ENCODE measurements around the gene ENTPD2. TPM values are rescaled to one million over a fixed set of nuclear protein-coding genes. Genes with fewer than 3 reads are reported as not detected.

Gene ENTPD2
- total RNA-seq, 1 experiment from 2014 or later: 32.5 TPM

- H3K4me3 ChIP-seq (replicated peaks in 1 of 2; ENCODE audit: low read depth in 1 of 2, low read length in 2 of 2): no peak within 1 kb of the TSS
- no peak for DNase-seq (ENCODE audit: low read depth, low spot score)
- no peak within 1 kb of the TSS for H3K4me2 ChIP-seq (ENCODE audit: low read length)
- no peak within 1 kb of the TSS for H3K9ac ChIP-seq (ENCODE audit: low read length)
- POLR2A ChIA-PET: no interaction called here
- no peaks in the 10 kb centered on the region for H3K36me3 ChIP-seq (ENCODE audit: control insufficient read depth in 1 of 2, insufficient read depth in 2 of 2, low read length in 2 of 2)
- no peak for ATAC-seq
- H3K9me3 ChIP-seq (ENCODE audit: control insufficient read depth in 1 of 2, insufficient read depth in 1 of 2, low read depth in 1 of 2, low read length in 2 of 2): no peaks in the 10 kb centered on the region
- H3K4me1 ChIP-seq (ENCODE audit: control insufficient read depth in 1 of 2, insufficient read depth in 2 of 2, low read length in 2 of 2): peaks cover 19 to 41% of the 10 kb centered on the region in 2 experiments
- no peaks in the 10 kb centered on the region for H4K20me1 ChIP-seq (ENCODE audit: insufficient read depth)
- no peaks in the 10 kb centered on the region for H3K9me2 ChIP-seq (ENCODE audit: insufficient read depth)
- CTCF ChIA-PET: interaction anchor here (0.8 kb wide), 2 partner anchors 84 to 190 kb away, joined by 3 to 4 read pairs; partner anchors contain the start of gene AJM1
- H3K79me2 ChIP-seq (ENCODE audit: insufficient read depth, low read length): peaks cover 6% of the 10 kb centered on the region; the same call in 1 of the 2 replicates
- RAD21 ChIA-PET (ENCODE audit: low non-redundant PET in 1 of 2, low total read pairs in 2 of 2, uncharacterized antibody in 2 of 2, unreplicated experiment in 2 of 2): interaction anchor here in 1 of 2 experiments (0.7 kb wide), 1 partner anchor 15 kb away, joined by 5 read pairs; no protein-coding TSS in a partner anchor
- no peak within 1 kb of the TSS for H2AFZ ChIP-seq (ENCODE audit: low read depth, low read length, poor library complexity, severe bottlenecking)
- intact Hi-C loops (cut with micrococcal nuclease): no loop called here
- H3K27ac ChIP-seq (ENCODE audit: low read depth, low read length): no peak within 1 kb of the TSS
- no peak for TF ChIP-seq CTCF (IDR thresholded peaks at IDR 0.05 in 2 of 3, conservative IDR thresholded peaks at IDR 0.05 in 1 of 3; ENCODE audit: borderline replicate concordance in 1 of 3, insufficient read depth in 1 of 3, low read depth in 2 of 3, low read length in 2 of 3)
- no peak for TF ChIP-seq SRF (IDR thresholded peaks at IDR 0.05; ENCODE audit: low read depth)
- no peak for TF ChIP-seq EGR1 (IDR thresholded peaks at IDR 0.05; ENCODE audit: low read depth)
- TF ChIP-seq POLR2AphosphoS5 (IDR thresholded peaks at IDR 0.05; ENCODE audit: low read depth, low read length): no peak
- no peak for TF ChIP-seq CEBPB (IDR thresholded peaks at IDR 0.05; ENCODE audit: low read depth)
- no peak for TF ChIP-seq JUND (IDR thresholded peaks at IDR 0.05)
- no peak for TF ChIP-seq SIN3A (IDR thresholded peaks at IDR 0.05; ENCODE audit: low read depth)
- no peak for TF ChIP-seq ZFX (IDR thresholded peaks at IDR 0.05)
- TF ChIP-seq ZNF274 (IDR thresholded peaks at IDR 0.05; ENCODE audit: low read depth, low read length): no peak
- TF ChIP-seq ZBTB33 (IDR thresholded peaks at IDR 0.05; ENCODE audit: extremely low read depth, insufficient replicate concordance, low read length): no peak
- no TSS peak for BruUV-seq (replicated peaks)
- no peaks in the 10 kb centered on the region for H3K27me3 ChIP-seq (ENCODE audit: insufficient read depth, low read length)
These were observed 21.8 kb downstream of the ENTPD2 start, which contains the start of gene FUT7 for GRCh38 chr9:137031904-137032640. Gene FUT7, minus strand, starts transcription at chr9:137032088. Its CDS starts 97 bp downstream, at chr9:137031991.

Data from HCT116 (cell line).